ENCODE measurements around the gene ACOX1. TPM values are rescaled to one million over a fixed set of nuclear protein-coding genes. Genes with fewer than 3 reads are reported as not detected.

The ACOX1 gene
- total and polyA plus RNA-seq, 2 of the 13 experiments (the other 11 are each of a cell fraction or from before 2014, with no cell fraction given) = 86.4 to 120 TPM

DNA sequence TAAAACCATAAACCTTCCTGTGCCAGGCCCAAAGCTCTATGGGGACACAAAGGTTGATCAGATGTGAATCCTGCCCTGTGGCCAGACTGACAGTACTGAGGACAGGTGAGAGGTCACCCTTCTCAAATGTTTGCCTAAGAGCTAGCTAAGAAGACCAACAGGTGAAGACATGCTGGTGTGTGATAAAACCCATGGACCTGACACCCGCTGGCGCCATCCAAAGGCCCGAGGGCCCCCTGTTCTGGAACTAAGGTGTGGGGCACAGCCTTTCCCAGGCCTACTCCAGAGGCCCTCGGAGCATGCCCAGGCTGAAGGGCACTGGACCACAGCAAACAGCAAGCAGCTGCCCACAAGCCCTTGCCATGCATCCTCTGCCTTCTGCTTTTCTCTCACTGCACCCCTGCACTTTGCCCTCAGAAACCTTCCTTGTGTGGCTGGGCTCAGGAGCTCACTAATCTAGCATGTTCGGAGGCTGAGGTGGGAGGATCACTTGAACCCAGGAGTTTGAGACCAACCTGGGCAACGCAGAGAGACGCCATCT lies 16.5 kb upstream of the ACOX1 start (continued):
- TF ChIP-seq, protein P1, sequence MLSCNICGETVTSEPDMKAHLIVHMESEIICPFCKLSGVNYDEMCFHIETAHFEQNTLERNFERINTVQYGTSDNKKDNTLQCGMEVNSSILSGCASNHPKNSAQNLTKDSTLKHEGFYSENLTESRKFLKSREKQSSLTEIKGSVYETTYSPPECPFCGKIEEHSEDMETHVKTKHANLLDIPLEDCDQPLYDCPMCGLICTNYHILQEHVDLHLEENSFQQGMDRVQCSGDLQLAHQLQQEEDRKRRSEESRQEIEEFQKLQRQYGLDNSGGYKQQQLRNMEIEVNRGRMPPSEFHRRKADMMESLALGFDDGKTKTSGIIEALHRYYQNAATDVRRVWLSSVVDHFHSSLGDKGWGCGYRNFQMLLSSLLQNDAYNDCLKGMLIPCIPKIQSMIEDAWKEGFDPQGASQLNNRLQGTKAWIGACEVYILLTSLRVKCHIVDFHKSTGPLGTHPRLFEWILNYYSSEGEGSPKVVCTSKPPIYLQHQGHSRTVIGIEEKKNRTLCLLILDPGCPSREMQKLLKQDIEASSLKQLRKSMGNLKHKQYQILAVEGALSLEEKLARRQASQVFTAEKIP (CRISPR knock-in tag; IDR thresholded peaks at IDR 0.05; ENCODE audit: borderline replicate concordance) = no peak
- TF ChIP-seq POGZ (CRISPR knock-in tag; IDR thresholded peaks at IDR 0.05) (no peak; the same call in 1 of the 2 replicates), MIER3 (CRISPR knock-in tag; IDR thresholded peaks at IDR 0.05; ENCODE audit: borderline replicate concordance) (no peak), RNF2 (conservative IDR thresholded peaks at IDR 0.05; ENCODE audit: low read depth) (no peak), MBNL3 (CRISPR knock-in tag; conservative IDR thresholded peaks at IDR 0.05) (no peak), NAIF1 (CRISPR knock-in tag; IDR thresholded peaks at IDR 0.05; ENCODE audit: borderline replicate concordance) (no peak), SKI (IDR thresholded peaks at IDR 0.05; ENCODE audit: partially characterized antibody) (no peak), ZSCAN20 (CRISPR knock-in tag; IDR thresholded peaks at IDR 0.05; ENCODE audit: borderline replicate concordance) (no peak), KDM4B (CRISPR knock-in tag; IDR thresholded peaks at IDR 0.05) (no peak), JUN (CRISPR knock-in tag; IDR thresholded peaks at IDR 0.05) (no peak), IKZF4 (CRISPR knock-in tag; IDR thresholded peaks at IDR 0.05; ENCODE audit: borderline replicate concordance, low read depth, not compliant biosample characterization) (no peak), CBX1 (IDR thresholded peaks at IDR 0.05; ENCODE audit: low read depth) (no peak)
- TF ChIP-seq, protein P2, sequence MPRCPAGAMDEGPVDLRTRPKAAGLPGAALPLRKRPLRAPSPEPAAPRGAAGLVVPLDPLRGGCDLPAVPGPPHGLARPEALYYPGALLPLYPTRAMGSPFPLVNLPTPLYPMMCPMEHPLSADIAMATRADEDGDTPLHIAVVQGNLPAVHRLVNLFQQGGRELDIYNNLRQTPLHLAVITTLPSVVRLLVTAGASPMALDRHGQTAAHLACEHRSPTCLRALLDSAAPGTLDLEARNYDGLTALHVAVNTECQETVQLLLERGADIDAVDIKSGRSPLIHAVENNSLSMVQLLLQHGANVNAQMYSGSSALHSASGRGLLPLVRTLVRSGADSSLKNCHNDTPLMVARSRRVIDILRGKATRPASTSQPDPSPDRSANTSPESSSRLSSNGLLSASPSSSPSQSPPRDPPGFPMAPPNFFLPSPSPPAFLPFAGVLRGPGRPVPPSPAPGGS (CRISPR knock-in tag; IDR thresholded peaks at IDR 0.05) = no peak
- TF ChIP-seq, protein P3, sequence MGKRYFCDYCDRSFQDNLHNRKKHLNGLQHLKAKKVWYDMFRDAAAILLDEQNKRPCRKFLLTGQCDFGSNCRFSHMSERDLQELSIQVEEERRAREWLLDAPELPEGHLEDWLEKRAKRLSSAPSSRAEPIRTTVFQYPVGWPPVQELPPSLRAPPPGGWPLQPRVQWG (CRISPR knock-in tag; IDR thresholded peaks at IDR 0.05; ENCODE audit: borderline replicate concordance, low read depth) = no peak
- TF ChIP-seq, protein P4, sequence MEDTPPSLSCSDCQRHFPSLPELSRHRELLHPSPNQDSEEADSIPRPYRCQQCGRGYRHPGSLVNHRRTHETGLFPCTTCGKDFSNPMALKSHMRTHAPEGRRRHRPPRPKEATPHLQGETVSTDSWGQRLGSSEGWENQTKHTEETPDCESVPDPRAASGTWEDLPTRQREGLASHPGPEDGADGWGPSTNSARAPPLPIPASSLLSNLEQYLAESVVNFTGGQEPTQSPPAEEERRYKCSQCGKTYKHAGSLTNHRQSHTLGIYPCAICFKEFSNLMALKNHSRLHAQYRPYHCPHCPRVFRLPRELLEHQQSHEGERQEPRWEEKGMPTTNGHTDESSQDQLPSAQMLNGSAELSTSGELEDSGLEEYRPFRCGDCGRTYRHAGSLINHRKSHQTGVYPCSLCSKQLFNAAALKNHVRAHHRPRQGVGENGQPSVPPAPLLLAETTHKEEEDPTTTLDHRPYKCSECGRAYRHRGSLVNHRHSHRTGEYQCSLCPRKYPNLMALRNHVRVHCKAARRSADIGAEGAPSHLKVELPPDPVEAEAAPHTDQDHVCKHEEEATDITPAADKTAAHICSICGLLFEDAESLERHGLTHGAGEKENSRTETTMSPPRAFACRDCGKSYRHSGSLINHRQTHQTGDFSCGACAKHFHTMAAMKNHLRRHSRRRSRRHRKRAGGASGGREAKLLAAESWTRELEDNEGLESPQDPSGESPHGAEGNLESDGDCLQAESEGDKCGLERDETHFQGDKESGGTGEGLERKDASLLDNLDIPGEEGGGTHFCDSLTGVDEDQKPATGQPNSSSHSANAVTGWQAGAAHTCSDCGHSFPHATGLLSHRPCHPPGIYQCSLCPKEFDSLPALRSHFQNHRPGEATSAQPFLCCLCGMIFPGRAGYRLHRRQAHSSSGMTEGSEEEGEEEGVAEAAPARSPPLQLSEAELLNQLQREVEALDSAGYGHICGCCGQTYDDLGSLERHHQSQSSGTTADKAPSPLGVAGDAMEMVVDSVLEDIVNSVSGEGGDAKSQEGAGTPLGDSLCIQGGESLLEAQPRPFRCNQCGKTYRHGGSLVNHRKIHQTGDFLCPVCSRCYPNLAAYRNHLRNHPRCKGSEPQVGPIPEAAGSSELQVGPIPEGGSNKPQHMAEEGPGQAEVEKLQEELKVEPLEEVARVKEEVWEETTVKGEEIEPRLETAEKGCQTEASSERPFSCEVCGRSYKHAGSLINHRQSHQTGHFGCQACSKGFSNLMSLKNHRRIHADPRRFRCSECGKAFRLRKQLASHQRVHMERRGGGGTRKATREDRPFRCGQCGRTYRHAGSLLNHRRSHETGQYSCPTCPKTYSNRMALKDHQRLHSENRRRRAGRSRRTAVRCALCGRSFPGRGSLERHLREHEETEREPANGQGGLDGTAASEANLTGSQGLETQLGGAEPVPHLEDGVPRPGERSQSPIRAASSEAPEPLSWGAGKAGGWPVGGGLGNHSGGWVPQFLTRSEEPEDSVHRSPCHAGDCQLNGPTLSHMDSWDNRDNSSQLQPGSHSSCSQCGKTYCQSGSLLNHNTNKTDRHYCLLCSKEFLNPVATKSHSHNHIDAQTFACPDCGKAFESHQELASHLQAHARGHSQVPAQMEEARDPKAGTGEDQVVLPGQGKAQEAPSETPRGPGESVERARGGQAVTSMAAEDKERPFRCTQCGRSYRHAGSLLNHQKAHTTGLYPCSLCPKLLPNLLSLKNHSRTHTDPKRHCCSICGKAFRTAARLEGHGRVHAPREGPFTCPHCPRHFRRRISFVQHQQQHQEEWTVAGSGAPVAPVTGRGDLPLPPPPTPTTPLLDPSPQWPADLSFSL (CRISPR knock-in tag; IDR thresholded peaks at IDR 0.05) = no peak
- TF ChIP-seq, protein P5, sequence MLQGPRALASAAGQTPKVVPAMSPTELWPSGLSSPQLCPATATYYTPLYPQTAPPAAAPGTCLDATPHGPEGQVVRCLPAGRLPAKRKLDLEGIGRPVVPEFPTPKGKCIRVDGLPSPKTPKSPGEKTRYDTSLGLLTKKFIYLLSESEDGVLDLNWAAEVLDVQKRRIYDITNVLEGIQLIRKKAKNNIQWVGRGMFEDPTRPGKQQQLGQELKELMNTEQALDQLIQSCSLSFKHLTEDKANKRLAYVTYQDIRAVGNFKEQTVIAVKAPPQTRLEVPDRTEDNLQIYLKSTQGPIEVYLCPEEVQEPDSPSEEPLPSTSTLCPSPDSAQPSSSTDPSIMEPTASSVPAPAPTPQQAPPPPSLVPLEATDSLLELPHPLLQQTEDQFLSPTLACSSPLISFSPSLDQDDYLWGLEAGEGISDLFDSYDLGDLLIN (CRISPR knock-in tag; IDR thresholded peaks at IDR 0.05; ENCODE audit: borderline replicate concordance) = no peak
- TF ChIP-seq, protein P6, sequence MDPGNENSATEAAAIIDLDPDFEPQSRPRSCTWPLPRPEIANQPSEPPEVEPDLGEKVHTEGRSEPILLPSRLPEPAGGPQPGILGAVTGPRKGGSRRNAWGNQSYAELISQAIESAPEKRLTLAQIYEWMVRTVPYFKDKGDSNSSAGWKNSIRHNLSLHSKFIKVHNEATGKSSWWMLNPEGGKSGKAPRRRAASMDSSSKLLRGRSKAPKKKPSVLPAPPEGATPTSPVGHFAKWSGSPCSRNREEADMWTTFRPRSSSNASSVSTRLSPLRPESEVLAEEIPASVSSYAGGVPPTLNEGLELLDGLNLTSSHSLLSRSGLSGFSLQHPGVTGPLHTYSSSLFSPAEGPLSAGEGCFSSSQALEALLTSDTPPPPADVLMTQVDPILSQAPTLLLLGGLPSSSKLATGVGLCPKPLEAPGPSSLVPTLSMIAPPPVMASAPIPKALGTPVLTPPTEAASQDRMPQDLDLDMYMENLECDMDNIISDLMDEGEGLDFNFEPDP (CRISPR knock-in tag; conservative IDR thresholded peaks at IDR 0.05) = no peak
